ENCODE measurements around the gene CKMT2.

- TF ChIP-seq CTCF (IDR thresholded peaks at IDR 0.05; ENCODE audit: borderline replicate concordance, extremely low read depth, low read length, poor library complexity, severe bottlenecking) = no peak
- no peak for TF ChIP-seq EZH2 (IDR thresholded peaks at IDR 0.05; ENCODE audit: borderline replicate concordance, low read depth, low read length, severe bottlenecking)
Observed at GRCh38 chr5:81239613-81240012, 6.5 kb downstream of the CKMT2 start.
